GM12878 (cell line): ENCODE data around the gene EPB41L2. TPM values are rescaled to one million over a fixed set of nuclear protein-coding genes. Genes with fewer than 3 reads are reported as not detected.

Experiments
- ATAC-seq: fragments of 200-7000 bp; cut with Tn5 transposase; 3 replicates; pipeline ENCODE4 v1.9.1; 2020; ENCODE audit warnings: mild to moderate bottlenecking, moderate library complexity
- BruUV-seq: library from RNA; stranded (reverse); fragments of 400-500 nt; replicated peaks from 2 replicates; lab custom pipeline; 2021; lab: Mats Ljungman, UMichigan
- CTCF ChIA-PET: fragments of 300-600 bp; sonication (Branson Sonifier 250); formaldehyde crosslinking; extraction: SDS; loops from one replicate; lab custom pipeline; 2021; ENCODE audit warnings: inconsistent platforms; lab: Yijun Ruan, JAX
- POLR2A ChIA-PET: fragments of 350-600 bp; formaldehyde crosslinking; extraction: SDS; loops from one replicate; lab custom pipeline; 2021; ENCODE audit warnings: inconsistent platforms; lab: Charles Lee
- RAD21 ChIA-PET: fragments of 300-600 bp; sonication (Branson Sonifier 250); formaldehyde crosslinking; loops from one replicate; lab custom pipeline; 2023; ENCODE audit warnings: antibody characterized with exemption; ENCODE audit not compliant: unreplicated experiment; lab: Charles Lee
- SMC1A ChIA-PET: fragments of 300-600 bp; sonication (Branson Sonifier 250); formaldehyde crosslinking; loops from one replicate; lab custom pipeline; 2023; ENCODE audit not compliant: unreplicated experiment, uncharacterized antibody; lab: Charles Lee
- DNase-seq: peaks from one replicate; pipeline ENCODE4 v3.0.0-alpha.2; 2011; ENCODE audit warnings: low read depth, low spot score
- FAIRE-seq: peaks from 3 replicates; lab custom pipeline; 2011; peaks lifted over from hg19 to GRCh38; lab: Jason Lieb, UNC
- H2AFZ ChIP-seq: 2 replicates; pipeline ENCODE4 v1.6.0; 2011; ENCODE audit warnings: low read depth, low read length, control low read depth; ENCODE audit not compliant: control insufficient read depth
- H3K27ac ChIP-seq: 2 replicates; pipeline ENCODE4 v1.5.1; 2011; ENCODE audit warnings: control low read depth; ENCODE audit not compliant: control insufficient read depth, insufficient read depth
- H3K27me3 ChIP-seq, 2 experiments: replicated peaks in 1 of 2; 2 replicates each; pipeline versions ENCODE4 v1.6.0 to v1.6.1; 2011; ENCODE audit warnings: low read length in 1 of 2; ENCODE audit not compliant: control insufficient read depth in 2 of 2, insufficient read depth in 2 of 2
- H3K36me3 ChIP-seq, 2 experiments: 2 replicates each; pipeline ENCODE4 v1.5.1; 2011; ENCODE audit warnings: low read length in 1 of 2; ENCODE audit not compliant: control insufficient read depth in 2 of 2, insufficient read depth in 2 of 2
- H3K4me1 ChIP-seq: 2 replicates; pipeline ENCODE4 v1.6.1; 2011; ENCODE audit warnings: mild to moderate bottlenecking, low read length, moderate library complexity, mixed read lengths; ENCODE audit not compliant: control insufficient read depth, insufficient read depth
- H3K4me2 ChIP-seq: 2 replicates; pipeline ENCODE4 v1.6.0; 2011; ENCODE audit warnings: control low read depth; ENCODE audit not compliant: control insufficient read depth, insufficient read depth
- H3K4me3 ChIP-seq: fragments of 200-600 bp; sonication (generic); 2 replicates; pipeline ENCODE4 v1.5.1; 2016
- H3K79me2 ChIP-seq: 2 replicates; pipeline ENCODE4 v1.6.0; 2011; ENCODE audit warnings: low read length; ENCODE audit not compliant: control insufficient read depth, insufficient read depth
- H3K9ac ChIP-seq: 2 replicates; pipeline ENCODE4 v1.8.0; 2011; ENCODE audit warnings: low read length, control low read depth, mixed read lengths; ENCODE audit not compliant: control insufficient read depth, insufficient read depth
- H3K9me3 ChIP-seq: replicated peaks from 3 replicates; pipeline ENCODE4 v1.5.1; 2011; ENCODE audit warnings: mild to moderate bottlenecking, low read length; ENCODE audit not compliant: control insufficient read depth, insufficient read depth
- H4K20me1 ChIP-seq: 2 replicates; pipeline ENCODE4 v1.6.0; 2011; ENCODE audit not compliant: control insufficient read depth, insufficient read depth
- ATF7 ChIP-seq: fragments of 450-650 bp; IDR thresholded peaks from 2 replicates; pipeline ENCODE4 v1.6.1; 2016; ENCODE audit warnings: low read depth, mild to moderate bottlenecking
- BCL11A ChIP-seq: IDR thresholded peaks from 2 replicates; pipeline ENCODE4 v1.6.1; 2011; ENCODE audit warnings: low read depth, low read length
- FOS ChIP-seq: IDR thresholded peaks from 3 replicates; pipeline ENCODE4 v1.6.1; 2011; ENCODE audit warnings: borderline replicate concordance; ENCODE audit not compliant: insufficient read length; ENCODE audit errors: extremely low read depth
- HDGF ChIP-seq: fragments of 450-650 bp; IDR thresholded peaks from 2 replicates; pipeline ENCODE4 v1.6.1; 2016; ENCODE audit warnings: antibody characterized with exemption
- MLLT1 ChIP-seq: fragments of 450-650 bp; IDR thresholded peaks from 2 replicates; pipeline ENCODE4 v1.6.1; 2016; ENCODE audit warnings: mild to moderate bottlenecking
- NFIC ChIP-seq: IDR thresholded peaks from 2 replicates; pipeline ENCODE4 v1.6.1; 2012; ENCODE audit warnings: low read depth, mild to moderate bottlenecking, inconsistent platforms, low read length, moderate library complexity
- NFXL1 ChIP-seq: fragments of 450-650 bp; IDR thresholded peaks from 2 replicates; pipeline ENCODE4 v1.6.1; 2017; ENCODE audit warnings: antibody characterized with exemption, mild to moderate bottlenecking, borderline replicate concordance
- POLR2AphosphoS5 ChIP-seq: IDR thresholded peaks from 2 replicates; pipeline ENCODE4 v1.6.1; 2011; ENCODE audit warnings: mild to moderate bottlenecking, low read length, inconsistent platforms
- RCOR1 ChIP-seq: conservative IDR thresholded peaks from 2 replicates; pipeline ENCODE4 v1.6.1; 2012; ENCODE audit warnings: low read depth, low read length, improper control_type of control experiment
- SIN3A ChIP-seq: IDR thresholded peaks from 2 replicates; pipeline ENCODE4 v1.6.1; 2012; ENCODE audit warnings: low read depth, low read length, improper control_type of control experiment
- SMC3 ChIP-seq: IDR thresholded peaks from 2 replicates; pipeline ENCODE4 v1.6.1; 2011; ENCODE audit warnings: low read length, improper control_type of control experiment, borderline replicate concordance
- SP1 ChIP-seq: IDR thresholded peaks from one replicate; pipeline ENCODE4 v1.6.1; 2011; ENCODE audit warnings: low read depth, low read length
- SUPT20H ChIP-seq: IDR thresholded peaks from 2 replicates; pipeline ENCODE4 v1.6.1; 2011; ENCODE audit warnings: low read depth, mild to moderate bottlenecking, low read length, moderate library complexity, borderline replicate concordance; ENCODE audit not compliant: control insufficient read depth
- ZBTB4 ChIP-seq: fragments of 450-650 bp; formaldehyde crosslinking; IDR thresholded peaks from 2 replicates; pipeline ENCODE4 v1.4.0; 2022; ENCODE audit warnings: mild to moderate bottlenecking, moderate library complexity
- ZBTB40 ChIP-seq: fragments of 450-650 bp; IDR thresholded peaks from 2 replicates; pipeline ENCODE4 v1.6.1; 2016; ENCODE audit warnings: mild to moderate bottlenecking, moderate library complexity, borderline replicate concordance
- WGBS: methylation state at CpG from one replicate; pipeline ENCODE4 v1.1.6; 2016; ENCODE audit warnings: low lambda C conversion rate; ENCODE audit not compliant: insufficient replicate concordance, insufficient coverage; ENCODE audit errors: missing lambda C conversion rate; 5-methylcytosine and 5-hydroxymethylcytosine counted together
- in situ Hi-C: fragments of 300-500 bp; cut with MboI; formaldehyde crosslinking; loops from 9 replicates; pipeline ENCODE4 v1.14.3; 2018; ENCODE audit warnings: mixed read lengths
- intact Hi-C: fragments of 100-400 bp; cut with micrococcal nuclease; formaldehyde crosslinking; loops from one replicate; pipeline ENCODE4 v1.14.2; 2022; ENCODE audit not compliant: unreplicated experiment
- polyA plus RNA-seq, 11 experiments: library from polyadenylated mRNA; depleted of rRNA in 4 of 11; unstranded in 6 of 11; stranded (reverse) in 5 of 11; fragments of >200 nt; fragmentation: Nextera tagmentation in 4 of 11; fragmentation: Illumina TruSeq in 1 of 11; extraction: Ambion mirVana in 4 of 11; extraction: Trizol in 1 of 11; gene quantifications; 1 replicate in 1 of 11; 2 replicates in 10 of 11; pipeline versions ENCODE4 v1.2.1 to v1.2.3, GENCODE V29; 2011 to 2016; ENCODE audit warnings: inconsistent platforms in 2 of 11, missing spikeins in 2 of 11, low read depth in 1 of 11
- total RNA-seq, 4 experiments: library from RNA; depleted of rRNA in 3 of 4; stranded (reverse); fragments of >200 nt in 3 of 4; fragmentation: Illumina TruSeq in 1 of 4; extraction: Trizol in 1 of 4; gene quantifications; 2 replicates each; pipeline versions ENCODE4 v1.2.1 to v1.2.3, GENCODE V29; 2013 to 2021

EPB41L2 gene
- total and polyA plus RNA-seq, 10 of the 15 experiments (the other 5 are each of a cell fraction or from before 2014, with no cell fraction given), result 7.4 to 41.6 (median 19.0) TPM

- H3K9me3 ChIP-seq, result no peaks in the 10 kb centered on the region
- H3K9ac ChIP-seq, result no peak overlapping the region
- no peak for ATAC-seq
- WGBS, result 87% methylated on average over 6 of the region's 6 CpGs
- H3K79me2 ChIP-seq, result no peaks in the 10 kb centered on the region
- ChIA-PET SMC1A (interaction anchor here (1.4 kb wide), 1 partner anchor 140 kb away, joined by 3 read pairs; no protein-coding TSS in a partner anchor), RAD21 (no interaction called here), CTCF (no interaction called here), POLR2A (no interaction called here)
- no peaks in the 10 kb centered on the region for H4K20me1 ChIP-seq
- no peak overlapping the region for H2AFZ ChIP-seq
- no peak for FAIRE-seq
- H3K4me3 ChIP-seq, result no peak overlapping the region
- intact Hi-C loops (no loop called here), in situ Hi-C loops (no loop called here)
- H3K36me3 ChIP-seq, result no peaks in the 10 kb centered on the region
- H3K27ac ChIP-seq, result no peak overlapping the region
- no peaks in the 10 kb centered on the region for H3K4me1 ChIP-seq
- no TSS peak for BruUV-seq
- H3K27me3 ChIP-seq, result no peaks in the 10 kb centered on the region
- no peak for DNase-seq
- H3K4me2 ChIP-seq, result no peak overlapping the region
- TF ChIP-seq SIN3A (no peak), NFXL1 (no peak), ATF7 (no peak), RCOR1 (no peak), NFIC (no peak), POLR2AphosphoS5 (no peak), ZBTB4 (CRISPR knock-in tag) (no peak), FOS (no peak), SP1 (no peak), MLLT1 (no peak), SMC3 (no peak), BCL11A (no peak), ZBTB40 (no peak), SUPT20H (no peak), HDGF (no peak)
These were observed 224.7 kb downstream of the EPB41L2 start for GRCh38 chr6:130838250-130838860.
